ENCODE data around the gene IGSF22. TPM values are rescaled to one million over a fixed set of nuclear protein-coding genes. Genes with fewer than 3 reads are reported as not detected.

IGSF22 gene
- total and polyA plus RNA-seq, 9 of the 15 experiments (the other 6 are each of a cell fraction or from before 2014, with no cell fraction given), result not detected

DNA sequence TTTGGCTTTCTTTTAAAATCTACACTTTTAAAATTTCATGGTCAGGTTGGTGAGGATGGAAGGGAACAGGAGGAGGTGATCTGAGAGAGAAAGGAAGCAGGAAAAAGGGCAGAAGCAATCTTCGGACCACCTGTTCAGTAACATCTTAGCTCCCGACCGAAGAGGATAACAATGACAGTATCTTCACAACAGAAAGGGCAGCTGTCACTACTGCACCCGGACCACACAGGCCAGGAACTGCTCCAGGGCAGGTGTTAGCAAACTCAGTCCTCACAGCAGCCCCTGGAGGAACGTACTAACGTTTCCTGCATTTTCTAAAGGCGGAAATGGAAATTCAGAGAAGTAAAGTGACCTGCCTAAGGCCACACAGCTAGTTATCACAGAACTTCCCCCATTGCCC lies 48.8 kb upstream of the IGSF22 start:
- FAIRE-seq (no peak), DNase-seq (ENCODE audit: extremely low read depth in 1 of 4, low spot score in 3 of 4) (no peak), ATAC-seq (no peak)
- H3K27ac ChIP-seq (ENCODE audit: extremely low read depth, low read depth, low read length), result no peak overlapping the region
- H3K36me3 ChIP-seq (ENCODE audit: control insufficient read depth, insufficient read depth, low read length), result no peaks in the 10 kb centered on the region
- H3K4me1 ChIP-seq (replicated peaks in 1 of 2; ENCODE audit: control insufficient read depth in 2 of 2, insufficient read depth in 2 of 2, low read length in 2 of 2), result no peaks in the 10 kb centered on the region; a peak in 1 of 5 replicates
- H4K20me1 ChIP-seq (replicated peaks; ENCODE audit: control insufficient read depth, insufficient read depth, low read length), result peaks cover 8% of the 10 kb centered on the region
- peaks cover 3% of the 10 kb centered on the region for H3K9me1 ChIP-seq (ENCODE audit: control insufficient read depth, insufficient read depth, low read length)
- H2AFZ ChIP-seq (ENCODE audit: low read depth, low read length), result no peak overlapping the region
- no peak overlapping the region for H3K4me2 ChIP-seq (ENCODE audit: insufficient read depth, low read length)
- BruUV-seq (replicated peaks), result no TSS peak
- in situ Hi-C loops (cut with MboI) (no loop called here), intact Hi-C loops (cut with micrococcal nuclease) (loop anchor here (1.0 kb wide), 2 partner anchors 28 to 78 kb away; no protein-coding TSS in a partner anchor)
- no peak overlapping the region for H3K9ac ChIP-seq (ENCODE audit: insufficient read depth in 1 of 2, low read depth in 2 of 2, low read length in 2 of 2)
- H3K4me3 ChIP-seq, result no peak overlapping the region
- 6% methylated on average over 7 of the region's 7 CpGs for WGBS (ENCODE audit: insufficient coverage, low coverage, missing lambda C conversion rate)
- TF ChIP-seq ZKSCAN8 (CRISPR knock-in tag; IDR thresholded peaks at IDR 0.05) (no peak), HDAC6 (IDR thresholded peaks at IDR 0.05; ENCODE audit: low read depth, low read length) (no peak), ZNF224 (CRISPR knock-in tag; IDR thresholded peaks at IDR 0.05) (no peak), XRCC3 (IDR thresholded peaks at IDR 0.05) (no peak), ZNF184 (CRISPR knock-in tag; IDR thresholded peaks at IDR 0.05) (no peak), KDM2B (CRISPR knock-in tag; IDR thresholded peaks at IDR 0.05) (no peak), ZNF41 (CRISPR knock-in tag; conservative IDR thresholded peaks at IDR 0.05) (no peak), RFX7 (CRISPR knock-in tag; IDR thresholded peaks at IDR 0.05) (no peak), ZSCAN32 (CRISPR knock-in tag; IDR thresholded peaks at IDR 0.05) (no peak), ZNF511 (CRISPR knock-in tag; IDR thresholded peaks at IDR 0.05) (no peak), ZFX (CRISPR knock-in tag; IDR thresholded peaks at IDR 0.05) (no peak), ZNF75A (CRISPR knock-in tag; IDR thresholded peaks at IDR 0.05) (no peak), MTF1 (CRISPR knock-in tag; IDR thresholded peaks at IDR 0.05; ENCODE audit: borderline replicate concordance) (no peak), ZNF79 (CRISPR knock-in tag; IDR thresholded peaks at IDR 0.05; ENCODE audit: low read depth) (no peak)
- TF ChIP-seq, protein P1, sequence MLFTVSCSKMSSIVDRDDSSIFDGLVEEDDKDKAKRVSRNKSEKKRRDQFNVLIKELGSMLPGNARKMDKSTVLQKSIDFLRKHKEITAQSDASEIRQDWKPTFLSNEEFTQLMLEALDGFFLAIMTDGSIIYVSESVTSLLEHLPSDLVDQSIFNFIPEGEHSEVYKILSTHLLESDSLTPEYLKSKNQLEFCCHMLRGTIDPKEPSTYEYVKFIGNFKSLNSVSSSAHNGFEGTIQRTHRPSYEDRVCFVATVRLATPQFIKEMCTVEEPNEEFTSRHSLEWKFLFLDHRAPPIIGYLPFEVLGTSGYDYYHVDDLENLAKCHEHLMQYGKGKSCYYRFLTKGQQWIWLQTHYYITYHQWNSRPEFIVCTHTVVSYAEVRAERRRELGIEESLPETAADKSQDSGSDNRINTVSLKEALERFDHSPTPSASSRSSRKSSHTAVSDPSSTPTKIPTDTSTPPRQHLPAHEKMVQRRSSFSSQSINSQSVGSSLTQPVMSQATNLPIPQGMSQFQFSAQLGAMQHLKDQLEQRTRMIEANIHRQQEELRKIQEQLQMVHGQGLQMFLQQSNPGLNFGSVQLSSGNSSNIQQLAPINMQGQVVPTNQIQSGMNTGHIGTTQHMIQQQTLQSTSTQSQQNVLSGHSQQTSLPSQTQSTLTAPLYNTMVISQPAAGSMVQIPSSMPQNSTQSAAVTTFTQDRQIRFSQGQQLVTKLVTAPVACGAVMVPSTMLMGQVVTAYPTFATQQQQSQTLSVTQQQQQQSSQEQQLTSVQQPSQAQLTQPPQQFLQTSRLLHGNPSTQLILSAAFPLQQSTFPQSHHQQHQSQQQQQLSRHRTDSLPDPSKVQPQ (CRISPR knock-in tag; IDR thresholded peaks at IDR 0.05; ENCODE audit: borderline replicate concordance), result no peak
- TF ChIP-seq, protein P2, sequence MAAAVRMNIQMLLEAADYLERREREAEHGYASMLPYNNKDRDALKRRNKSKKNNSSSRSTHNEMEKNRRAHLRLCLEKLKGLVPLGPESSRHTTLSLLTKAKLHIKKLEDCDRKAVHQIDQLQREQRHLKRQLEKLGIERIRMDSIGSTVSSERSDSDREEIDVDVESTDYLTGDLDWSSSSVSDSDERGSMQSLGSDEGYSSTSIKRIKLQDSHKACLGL (CRISPR knock-in tag; IDR thresholded peaks at IDR 0.05; ENCODE audit: borderline replicate concordance, poor library complexity, severe bottlenecking), result no peak
- TF ChIP-seq, protein P3, sequence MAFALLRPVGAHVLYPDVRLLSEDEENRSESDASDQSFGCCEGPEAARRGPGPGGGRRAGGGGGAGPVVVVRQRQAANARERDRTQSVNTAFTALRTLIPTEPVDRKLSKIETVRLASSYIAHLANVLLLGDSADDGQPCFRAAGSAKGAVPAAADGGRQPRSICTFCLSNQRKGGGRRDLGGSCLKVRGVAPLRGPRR (CRISPR knock-in tag; IDR thresholded peaks at IDR 0.05), result no peak
- ChIA-PET CTCF (ENCODE audit: low intra/inter-chr PET ratio) (no interaction called here), POLR2A (interaction anchor here (0.7 kb wide), 1 partner anchor 1344 kb away, joined by 3 read pairs; no protein-coding TSS in a partner anchor)
- H3K79me2 ChIP-seq (ENCODE audit: control insufficient read depth, insufficient read depth, low read length), result no peaks in the 10 kb centered on the region
- no peaks in the 10 kb centered on the region for H3K9me3 ChIP-seq (replicated peaks; ENCODE audit: control insufficient read depth, insufficient read depth, low read depth, low read length)
- H3K27me3 ChIP-seq (ENCODE audit: control insufficient read depth in 2 of 2, insufficient read depth in 2 of 2, low read length in 2 of 2), result peaks cover under 1 to 48% of the 10 kb centered on the region in 2 experiments; a peak in 4 of 5 replicates

Measured in K562 (cell line).